ENCODE data around the gene RAB40B.

DNA sequence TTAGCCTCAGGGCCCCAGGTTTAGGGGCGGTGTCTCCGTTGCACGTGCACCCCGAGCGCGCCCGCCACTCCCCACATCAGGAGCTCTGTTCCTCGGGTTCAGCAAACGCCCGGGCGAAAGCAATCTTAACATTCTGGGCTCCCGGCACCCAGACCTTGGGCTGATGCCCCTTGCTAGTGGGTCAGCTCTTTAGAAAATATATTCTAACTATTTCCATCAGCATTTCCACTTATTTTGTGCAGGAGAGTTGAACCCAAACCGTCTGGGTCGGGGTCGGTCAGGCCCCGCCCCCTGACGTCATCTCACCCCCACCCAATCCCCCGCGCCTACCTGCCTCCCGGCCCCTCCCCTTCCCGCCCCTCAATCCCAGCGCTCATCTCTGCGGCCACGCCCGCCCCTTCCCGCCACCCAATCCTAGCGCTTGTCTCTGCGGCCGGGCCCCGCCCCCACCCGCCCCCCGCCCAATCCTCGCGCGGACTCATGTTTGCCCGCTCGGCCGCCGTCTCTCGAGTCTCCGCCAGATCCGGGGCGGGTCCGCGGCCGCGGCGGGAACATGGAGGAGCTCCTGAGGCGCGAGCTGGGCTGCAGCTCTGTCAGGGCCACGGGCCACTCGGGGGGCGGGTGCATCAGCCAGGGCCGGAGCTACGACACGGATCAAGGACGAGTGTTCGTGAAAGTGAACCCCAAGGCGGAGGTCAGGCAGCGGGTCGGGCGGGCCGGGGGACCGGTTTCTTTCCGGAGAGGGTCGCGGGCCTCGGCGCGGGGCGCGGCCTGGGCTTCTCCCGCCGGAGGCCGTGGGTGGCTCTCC lies 17.9 kb upstream of the RAB40B start, which contains the start of gene FN3KRP:
- TF ChIP-seq CTCF (conservative IDR thresholded peaks at IDR 0.05; ENCODE audit: low read depth, low read length) (no peak), EZH2 (IDR thresholded peaks at IDR 0.05; ENCODE audit: low read length, unreplicated experiment) (no peak), EZH2phosphoT487 (IDR thresholded peaks at IDR 0.05; ENCODE audit: borderline replicate concordance, low read length) (no peak)
